Endothelial cell of umbilical vein (primary cell): Measurements from ENCODE around the gene DUSP15.

ENCODE experiments used
- CTCF ChIP-seq, 2 donors: IDR thresholded peaks; 1 replicate in 1 of 2; 2 replicates in 1 of 2; pipeline ENCODE4 v1.5.1; 2011; ENCODE audit warnings: low read length in 2 of 2, mild to moderate bottlenecking in 2 of 2, moderate library complexity in 2 of 2, control low read depth in 1 of 2, inconsistent platforms in 1 of 2, low read depth in 1 of 2; ENCODE audit not compliant: insufficient read depth in 1 of 2; ENCODE audit errors: extremely low read depth in 1 of 2
- MYC ChIP-seq: IDR thresholded peaks from one replicate; pipeline ENCODE4 v1.6.1; 2011; ENCODE audit warnings: mild to moderate bottlenecking, low read depth, low read length
- POLR2AphosphoS5 ChIP-seq: IDR thresholded peaks from 2 replicates; pipeline ENCODE4 v1.6.1; 2012; ENCODE audit warnings: low read depth, mild to moderate bottlenecking, control low read depth, low read length, moderate library complexity; ENCODE audit not compliant: insufficient read depth

- TF ChIP-seq POLR2AphosphoS5 (no peak), CTCF (IDR thresholded peaks at IDR 0.05; ENCODE audit: extremely low read depth in 1 of 2, insufficient read depth in 1 of 2, low read depth in 1 of 2, low read length in 2 of 2) (no peak), MYC (no peak)
Measured at GRCh38 chr20:31840906-31841816, 29.2 kb downstream of the DUSP15 start.
